GM12865 (cell line): Measurements from ENCODE around the gene EPB41L4B.

Source experiments
- DNase-seq: peaks from one replicate; pipeline ENCODE4 v3.0.0; 2010; ENCODE audit warnings: low read depth
- H3K4me3 ChIP-seq: 2 replicates; pipeline ENCODE4 v1.5.1; 2011; ENCODE audit warnings: mild to moderate bottlenecking, low read depth, low read length, control low read depth
- TF ChIP-seq, protein P1 (sequence below): IDR thresholded peaks from 2 replicates; pipeline ENCODE4 v1.5.1; 2011; ENCODE audit warnings: low read length, control low read depth, low read depth, inconsistent platforms; ENCODE audit not compliant: insufficient read depth; ENCODE audit errors: missing control alignments

Gene EPB41L4B

GRCh38 chr9:109309282-109309681 lies 11.6 kb downstream of the EPB41L4B start:
- no peak overlapping the region for H3K4me3 ChIP-seq
- DNase-seq, result no peak
- TF ChIP-seq, protein P1, sequence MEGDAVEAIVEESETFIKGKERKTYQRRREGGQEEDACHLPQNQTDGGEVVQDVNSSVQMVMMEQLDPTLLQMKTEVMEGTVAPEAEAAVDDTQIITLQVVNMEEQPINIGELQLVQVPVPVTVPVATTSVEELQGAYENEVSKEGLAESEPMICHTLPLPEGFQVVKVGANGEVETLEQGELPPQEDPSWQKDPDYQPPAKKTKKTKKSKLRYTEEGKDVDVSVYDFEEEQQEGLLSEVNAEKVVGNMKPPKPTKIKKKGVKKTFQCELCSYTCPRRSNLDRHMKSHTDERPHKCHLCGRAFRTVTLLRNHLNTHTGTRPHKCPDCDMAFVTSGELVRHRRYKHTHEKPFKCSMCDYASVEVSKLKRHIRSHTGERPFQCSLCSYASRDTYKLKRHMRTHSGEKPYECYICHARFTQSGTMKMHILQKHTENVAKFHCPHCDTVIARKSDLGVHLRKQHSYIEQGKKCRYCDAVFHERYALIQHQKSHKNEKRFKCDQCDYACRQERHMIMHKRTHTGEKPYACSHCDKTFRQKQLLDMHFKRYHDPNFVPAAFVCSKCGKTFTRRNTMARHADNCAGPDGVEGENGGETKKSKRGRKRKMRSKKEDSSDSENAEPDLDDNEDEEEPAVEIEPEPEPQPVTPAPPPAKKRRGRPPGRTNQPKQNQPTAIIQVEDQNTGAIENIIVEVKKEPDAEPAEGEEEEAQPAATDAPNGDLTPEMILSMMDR, result no peak

DNA sequence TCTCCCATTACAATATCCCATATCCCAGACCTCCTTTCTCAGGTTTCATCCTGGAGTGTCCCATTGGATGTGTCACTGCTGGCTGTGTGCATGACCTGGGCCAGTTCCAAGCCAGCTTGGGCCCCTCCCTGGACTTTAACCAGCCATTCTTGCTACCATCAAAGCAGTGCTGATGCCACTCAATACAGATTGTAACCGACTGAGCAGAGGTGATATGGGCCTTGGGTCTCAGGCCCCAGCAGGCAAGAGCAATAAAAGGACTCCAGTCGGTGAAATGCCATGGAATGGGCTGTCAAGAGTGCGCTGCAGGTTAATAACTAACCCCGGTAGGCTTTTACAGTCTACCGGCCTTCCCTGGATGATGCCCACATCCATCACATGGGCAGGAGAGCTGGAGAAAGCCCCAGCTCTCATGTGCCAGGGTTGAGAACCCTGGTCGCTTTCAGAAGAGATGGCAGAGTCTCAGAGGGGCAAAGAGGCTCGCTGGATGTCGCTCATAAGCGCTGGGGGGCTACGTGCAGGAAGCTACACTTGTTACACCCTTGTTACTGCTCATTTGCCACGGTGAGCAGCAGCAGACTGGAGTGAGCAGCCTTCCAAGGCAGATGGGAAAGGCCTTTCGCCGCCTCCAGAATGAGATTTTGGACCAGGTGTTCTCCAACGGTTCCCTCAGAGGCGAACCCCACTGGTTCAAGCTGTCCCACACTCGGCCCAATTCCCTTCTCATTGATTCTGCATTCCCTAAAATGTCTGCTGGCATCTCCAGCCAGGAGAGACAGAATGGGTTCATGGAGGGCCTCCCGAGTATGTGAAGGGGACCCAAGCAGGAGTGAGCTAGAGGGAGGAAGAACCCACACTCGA lies 13.2 kb downstream of the EPB41L4B start:
- TF ChIP-seq, protein P1, result no peak
- DNase-seq, result no peak
- no peak overlapping the region for H3K4me3 ChIP-seq

GRCh38 chr9:109305801-109306200 lies 15.1 kb downstream of the EPB41L4B start:
- no peak for DNase-seq
- TF ChIP-seq, protein P1, result no peak
- H3K4me3 ChIP-seq, result no peak overlapping the region

GRCh38 chr9:109304347-109304746 lies 16.5 kb downstream of the EPB41L4B start:
- DNase-seq, result no peak
- H3K4me3 ChIP-seq, result no peak overlapping the region
- TF ChIP-seq, protein P1, result no peak

DNA sequence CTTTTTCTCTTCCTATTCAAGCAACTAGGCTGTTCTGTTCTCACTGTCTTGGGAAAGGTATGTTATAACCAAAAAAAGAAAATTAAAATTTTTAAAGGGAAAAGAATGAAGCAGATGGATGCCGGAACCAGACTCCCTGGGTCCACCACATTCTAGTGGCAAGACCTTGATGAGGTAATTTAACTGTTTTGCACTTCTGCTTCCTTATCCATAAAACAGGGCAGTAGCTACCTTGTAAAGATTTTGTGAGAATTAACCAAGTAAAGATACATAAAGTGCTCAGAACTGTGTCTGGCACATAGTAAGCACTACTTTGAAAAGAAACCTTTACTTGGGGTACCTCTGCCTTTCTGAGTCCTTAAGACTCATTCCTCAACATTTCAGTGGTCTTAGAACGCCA lies 17.0 kb downstream of the EPB41L4B start:
- no peak for DNase-seq
- TF ChIP-seq, protein P1, result no peak
- H3K4me3 ChIP-seq, result no peak overlapping the region

- H3K4me3 ChIP-seq, result no peak overlapping the region
- TF ChIP-seq, protein P1, result no peak
- no peak for DNase-seq
Observed at GRCh38 chr9:109302606-109303005, 18.3 kb downstream of the EPB41L4B start.

GRCh38 chr9:109301012-109301411 lies 19.8 kb downstream of the EPB41L4B start:
- no peak overlapping the region for H3K4me3 ChIP-seq
- TF ChIP-seq, protein P1, result no peak
- no peak for DNase-seq
